Brain pericyte (primary cell): ENCODE measurements around the gene SRPX.

Experiments used
- DNase-seq: peaks from one replicate; pipeline ENCODE4 v3.0.0-alpha.2; 2012; ENCODE audit warnings: low read depth, low spot score

The SRPX gene

GRCh38 chrX:38220415-38221390, at the start of gene SRPX:
Gene SRPX, minus strand, starts transcription at chrX:38220871. Its CDS starts 79 bp downstream, at chrX:38220792.
- DNase-seq: no peak

GRCh38 chrX:38268011-38268410, 47.3 kb upstream of the SRPX start:
- DNase-seq: no peak

- DNase-seq: no peak
Measured at GRCh38 chrX:38262715-38263620, 42.3 kb upstream of the SRPX start.

- no peak for DNase-seq
Measured at GRCh38 chrX:38260231-38260630, 39.6 kb upstream of the SRPX start.

- DNase-seq: no peak
Measured at GRCh38 chrX:38256019-38256418, 35.3 kb upstream of the SRPX start.

GRCh38 chrX:38249965-38250364, 29.3 kb upstream of the SRPX start:
- DNase-seq: peak; percentile 30

GRCh38 chrX:38247051-38247450, 26.4 kb upstream of the SRPX start:
- no peak for DNase-seq

- DNase-seq: no peak
Measured at GRCh38 chrX:38240541-38240940, 19.9 kb upstream of the SRPX start.

- no peak for DNase-seq
Measured at GRCh38 chrX:38236901-38237615, 16.4 kb upstream of the SRPX start.

- no peak for DNase-seq
Measured at GRCh38 chrX:38233891-38234667, 13.4 kb upstream of the SRPX start.

GRCh38 chrX:38232079-38232686, 11.5 kb upstream of the SRPX start:
- no peak for DNase-seq

- DNase-seq: no peak
Measured at GRCh38 chrX:38225093-38225492, 4.4 kb upstream of the SRPX start.

- DNase-seq: no peak
Measured at GRCh38 chrX:38224160-38224559, 3.5 kb upstream of the SRPX start.

GRCh38 chrX:38221391-38221929, 789 bp upstream of the SRPX start:
- DNase-seq: no peak

GRCh38 chrX:38220024-38220414, 652 bp downstream of the SRPX start:
- DNase-seq: no peak

- peak; percentile 42 for DNase-seq
Measured at GRCh38 chrX:38216642-38217041, 4.0 kb downstream of the SRPX start.

GRCh38 chrX:38214551-38215531, 5.8 kb downstream of the SRPX start:
- DNase-seq: no peak

- no peak for DNase-seq
Measured at GRCh38 chrX:38214044-38214443, 6.6 kb downstream of the SRPX start.
